ENCODE measurements around the gene STARD8. TPM values are rescaled to one million over a fixed set of nuclear protein-coding genes. Genes with fewer than 3 reads are reported as not detected.
"Not testable (repeated sequence)": the region's sequence is repeated elsewhere in the genome, so short reads cannot be mapped to it uniquely, and the experiment has no call there.

The STARD8 gene
- total and polyA plus RNA-seq, 2 donors (not counting 1 experiment from before 2014, with no cell fraction given): 0.33 to 0.54 TPM

- CTCF ChIA-PET: no interaction called here
- no peaks in the 10 kb centered on the region for H3K36me3 ChIP-seq (replicated peaks in 1 of 2; ENCODE audit: control extremely low read depth in 1 of 2, control insufficient read depth in 1 of 2, extremely low read depth in 1 of 2, insufficient read depth in 2 of 2, low read length in 1 of 2)
- peaks cover 13% of the 10 kb centered on the region for H3K4me1 Mint-ChIP-seq
- no peaks in the 10 kb centered on the region for H4K20me1 ChIP-seq (ENCODE audit: control insufficient read depth, insufficient read depth, low read length, poor library complexity, severe bottlenecking)
- POLR2A ChIA-PET: no interaction called here
- H3K79me2 ChIP-seq (ENCODE audit: control insufficient read depth, insufficient read depth, low read length): no peaks in the 10 kb centered on the region
- no peak overlapping the region for H3K4me3 ChIP-seq (ENCODE audit: control extremely low read depth in 1 of 5, extremely low read depth in 1 of 5, insufficient read depth in 1 of 5, low read depth in 2 of 5, low read length in 4 of 5)
- ATAC-seq (ENCODE audit: low read depth) (no peak), DNase-seq (no peak)
- intact Hi-C loops (cut with micrococcal nuclease): no loop called here
- 33% methylated on average over 3 of the region's 5 CpGs for WGBS (ENCODE audit: insufficient coverage)
- H3K9ac ChIP-seq (ENCODE audit: low read length): no peak overlapping the region
- no peak overlapping the region for H3K27ac Mint-ChIP-seq
- peak overlapping the region; percentile 55 for H3K4me3 Mint-ChIP-seq
- TF ChIP-seq EZH2 (IDR thresholded peaks at IDR 0.05; ENCODE audit: borderline replicate concordance, insufficient read depth, low read depth, low read length, poor library complexity, severe bottlenecking): no peak
- TF ChIP-seq, protein P1, sequence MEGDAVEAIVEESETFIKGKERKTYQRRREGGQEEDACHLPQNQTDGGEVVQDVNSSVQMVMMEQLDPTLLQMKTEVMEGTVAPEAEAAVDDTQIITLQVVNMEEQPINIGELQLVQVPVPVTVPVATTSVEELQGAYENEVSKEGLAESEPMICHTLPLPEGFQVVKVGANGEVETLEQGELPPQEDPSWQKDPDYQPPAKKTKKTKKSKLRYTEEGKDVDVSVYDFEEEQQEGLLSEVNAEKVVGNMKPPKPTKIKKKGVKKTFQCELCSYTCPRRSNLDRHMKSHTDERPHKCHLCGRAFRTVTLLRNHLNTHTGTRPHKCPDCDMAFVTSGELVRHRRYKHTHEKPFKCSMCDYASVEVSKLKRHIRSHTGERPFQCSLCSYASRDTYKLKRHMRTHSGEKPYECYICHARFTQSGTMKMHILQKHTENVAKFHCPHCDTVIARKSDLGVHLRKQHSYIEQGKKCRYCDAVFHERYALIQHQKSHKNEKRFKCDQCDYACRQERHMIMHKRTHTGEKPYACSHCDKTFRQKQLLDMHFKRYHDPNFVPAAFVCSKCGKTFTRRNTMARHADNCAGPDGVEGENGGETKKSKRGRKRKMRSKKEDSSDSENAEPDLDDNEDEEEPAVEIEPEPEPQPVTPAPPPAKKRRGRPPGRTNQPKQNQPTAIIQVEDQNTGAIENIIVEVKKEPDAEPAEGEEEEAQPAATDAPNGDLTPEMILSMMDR (IDR thresholded peaks at IDR 0.05): no peak
- H3K9me3 ChIP-seq (ENCODE audit: control extremely low read depth in 1 of 3, control insufficient read depth in 2 of 3, insufficient read depth in 1 of 3, low read length in 2 of 3): no peaks in the 10 kb centered on the region
- H2AFZ ChIP-seq (ENCODE audit: insufficient read depth, low read depth, low read length, poor library complexity, severe bottlenecking): no peak overlapping the region
- peak overlapping the region; percentile 35 for H3K4me2 ChIP-seq (replicated peaks; ENCODE audit: low read depth, low read length, poor library complexity, severe bottlenecking)
- peaks cover 0 to 7% (median 0%) of the 10 kb centered on the region in 4 experiments for H3K27me3 ChIP-seq (replicated peaks in 1 of 4; ENCODE audit: control extremely low read depth in 1 of 4, control insufficient read depth in 3 of 4, insufficient read depth in 4 of 4, low read length in 3 of 4)
- peaks cover 9% of the 10 kb centered on the region for H3K27me3 Mint-ChIP-seq
- H3K27ac ChIP-seq (ENCODE audit: low read length in 2 of 2): no peak overlapping the region
- peaks cover 0 to 7% of the 10 kb centered on the region in 2 donors for H3K4me1 ChIP-seq (ENCODE audit: control insufficient read depth in 2 of 2, insufficient read depth in 2 of 2, low read length in 2 of 2)
- no peaks in the 10 kb centered on the region for H3K9me3 Mint-ChIP-seq (ENCODE audit: insufficient read depth)
Observed at GRCh38 chrX:68685685-68686084, 38.2 kb downstream of the STARD8 start.

DNA sequence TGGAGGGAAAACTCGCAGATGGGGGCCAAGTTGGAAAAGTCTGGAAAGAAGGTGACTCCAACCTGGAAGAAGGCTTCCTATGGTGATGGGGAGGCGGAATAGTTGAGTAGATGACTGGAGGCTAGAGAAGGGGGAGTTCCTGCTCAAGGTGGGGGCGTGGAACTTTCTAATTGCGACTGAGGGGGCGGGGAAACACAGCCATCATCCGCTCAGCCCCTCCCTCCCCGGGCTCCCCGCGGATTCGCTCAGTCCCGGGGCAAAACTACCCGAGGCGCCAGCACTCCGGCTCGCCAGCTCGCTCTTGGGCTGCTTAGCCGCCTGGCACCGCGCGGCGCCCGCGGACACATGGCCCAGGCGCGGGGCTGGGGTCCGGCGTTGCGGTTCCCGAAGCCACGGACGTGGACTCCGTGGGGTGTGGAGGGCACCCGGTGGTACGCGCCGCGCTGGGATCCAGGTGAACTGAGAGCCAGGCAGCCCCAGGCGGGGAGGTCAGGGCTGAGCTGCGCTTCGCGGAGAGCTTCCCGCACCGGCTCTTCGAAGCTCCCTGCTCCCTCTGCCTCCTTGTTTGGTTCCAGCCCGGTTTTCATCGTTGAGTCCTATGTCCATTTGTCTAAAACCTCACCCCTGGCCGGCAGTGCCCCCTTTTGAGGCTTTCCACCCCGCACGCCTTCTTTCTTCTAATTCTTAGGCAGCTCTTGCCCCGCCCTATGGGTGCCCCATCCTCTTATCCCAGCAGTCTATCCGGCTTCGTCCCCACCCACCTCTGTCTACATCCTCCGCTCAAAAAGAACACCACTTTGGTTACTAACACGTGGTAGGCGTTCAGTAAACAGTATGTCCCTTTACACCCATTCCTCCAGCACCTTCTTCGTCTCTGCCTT is 38.9 kb downstream of the STARD8 start:
- Histone ChIP-seq H3K79me2 (ENCODE audit: control insufficient read depth, insufficient read depth, low read length) (no peaks in the 10 kb centered on the region), H3K9me3 (ENCODE audit: control extremely low read depth in 1 of 3, control insufficient read depth in 2 of 3, insufficient read depth in 1 of 3, low read length in 2 of 3) (no peaks in the 10 kb centered on the region), H2AFZ (ENCODE audit: insufficient read depth, low read depth, low read length, poor library complexity, severe bottlenecking) (no peak overlapping the region), H3K4me2 (replicated peaks; ENCODE audit: low read depth, low read length, poor library complexity, severe bottlenecking) (peak overlapping the region; percentile 35), H3K9ac (ENCODE audit: low read length) (no peak overlapping the region), H3K4me1 (ENCODE audit: control insufficient read depth in 2 of 2, insufficient read depth in 2 of 2, low read length in 2 of 2) (peaks cover 0 to 7% of the 10 kb centered on the region in 2 donors), H3K27ac (ENCODE audit: low read length in 2 of 2) (no peak overlapping the region), H3K4me3 (ENCODE audit: control extremely low read depth in 1 of 5, extremely low read depth in 1 of 5, insufficient read depth in 1 of 5, low read depth in 2 of 5, low read length in 4 of 5) (no peak overlapping the region), H3K36me3 (replicated peaks in 1 of 2; ENCODE audit: control extremely low read depth in 1 of 2, control insufficient read depth in 1 of 2, extremely low read depth in 1 of 2, insufficient read depth in 2 of 2, low read length in 1 of 2) (no peaks in the 10 kb centered on the region), H4K20me1 (ENCODE audit: control insufficient read depth, insufficient read depth, low read length, poor library complexity, severe bottlenecking) (no peaks in the 10 kb centered on the region), H3K27me3 (replicated peaks in 1 of 4; ENCODE audit: control extremely low read depth in 1 of 4, control insufficient read depth in 3 of 4, insufficient read depth in 4 of 4, low read length in 3 of 4) (peaks cover 0 to 7% (median 0%) of the 10 kb centered on the region in 4 experiments)
- H3K27ac Mint-ChIP-seq: no peak overlapping the region
- peaks cover 13% of the 10 kb centered on the region for H3K4me1 Mint-ChIP-seq
- H3K27me3 Mint-ChIP-seq: peaks cover 9% of the 10 kb centered on the region
- 4% methylated on average over 26 of the region's 56 CpGs for WGBS (ENCODE audit: insufficient coverage)
- no peaks in the 10 kb centered on the region for H3K9me3 Mint-ChIP-seq (ENCODE audit: insufficient read depth)
- ChIA-PET CTCF (no interaction called here), POLR2A (no interaction called here)
- DNase-seq (no peak), ATAC-seq (ENCODE audit: low read depth) (no peak)
- TF ChIP-seq, protein P1 (IDR thresholded peaks at IDR 0.05): no peak
- TF ChIP-seq EZH2 (IDR thresholded peaks at IDR 0.05; ENCODE audit: borderline replicate concordance, insufficient read depth, low read depth, low read length, poor library complexity, severe bottlenecking): no peak
- peak overlapping the region; percentile 57 for H3K4me3 Mint-ChIP-seq
- intact Hi-C loops (cut with micrococcal nuclease): no loop called here

DNA sequence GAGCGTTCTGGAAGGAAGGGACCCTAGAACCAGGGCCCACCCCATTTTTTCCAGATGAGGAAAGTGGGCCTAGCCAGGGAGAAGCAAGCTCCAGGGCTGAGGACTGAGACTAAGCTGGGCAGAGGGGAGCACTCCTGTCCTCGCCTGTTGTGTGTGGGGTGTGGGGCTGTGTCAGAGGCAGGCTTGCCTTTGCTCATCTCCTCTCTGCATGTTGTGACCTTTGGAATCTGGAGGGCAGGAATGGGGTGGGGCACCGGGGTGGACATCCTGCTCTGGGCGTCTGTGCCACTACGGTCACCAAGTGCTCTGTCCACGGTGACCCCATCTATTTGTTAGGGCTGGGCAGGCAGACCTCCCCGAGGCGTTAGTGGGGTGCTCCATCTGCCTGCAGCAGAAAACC is 41.5 kb downstream of the STARD8 start:
- H3K9me3 Mint-ChIP-seq (ENCODE audit: insufficient read depth); H3K9ac ChIP-seq (ENCODE audit: low read length); H3K27ac ChIP-seq (ENCODE audit: low read length in 2 of 2); DNase-seq; H3K4me3 ChIP-seq (ENCODE audit: control extremely low read depth in 1 of 5, extremely low read depth in 1 of 5, insufficient read depth in 1 of 5, low read depth in 2 of 5, low read length in 4 of 5); H3K79me2 ChIP-seq (ENCODE audit: control insufficient read depth, insufficient read depth, low read length); H4K20me1 ChIP-seq (ENCODE audit: control insufficient read depth, insufficient read depth, low read length, poor library complexity, severe bottlenecking); H3K9me3 ChIP-seq (ENCODE audit: control extremely low read depth in 1 of 3, control insufficient read depth in 2 of 3, insufficient read depth in 1 of 3, low read length in 2 of 3); H3K27ac Mint-ChIP-seq; H3K4me1 ChIP-seq (ENCODE audit: control insufficient read depth in 2 of 2, insufficient read depth in 2 of 2, low read length in 2 of 2); H3K27me3 Mint-ChIP-seq; POLR2A ChIA-PET; intact Hi-C loops (cut with micrococcal nuclease); H3K27me3 ChIP-seq (replicated peaks in 1 of 4; ENCODE audit: control extremely low read depth in 1 of 4, control insufficient read depth in 3 of 4, insufficient read depth in 4 of 4, low read length in 3 of 4); H3K4me2 ChIP-seq (replicated peaks; ENCODE audit: low read depth, low read length, poor library complexity, severe bottlenecking); H3K36me3 ChIP-seq (replicated peaks in 1 of 2; ENCODE audit: control extremely low read depth in 1 of 2, control insufficient read depth in 1 of 2, extremely low read depth in 1 of 2, insufficient read depth in 2 of 2, low read length in 1 of 2); CTCF ChIA-PET; H2AFZ ChIP-seq (ENCODE audit: insufficient read depth, low read depth, low read length, poor library complexity, severe bottlenecking); H3K4me3 Mint-ChIP-seq; ATAC-seq (ENCODE audit: low read depth): not testable (repeated sequence)
- peaks cover 13% of the 10 kb centered on the region for H3K4me1 Mint-ChIP-seq
- no CpG with 5 or more reads among the region's 8 CpGs for WGBS (ENCODE audit: insufficient coverage)

Data from B cell (primary cell).